A673 (cell line): ENCODE measurements around the gene RNF220.

Experiments
- EZH2 ChIP-seq: fragments of 200-600 bp; sonication (generic); IDR thresholded peaks from 2 replicates; pipeline ENCODE4 v1.6.1; 2017; ENCODE audit warnings: borderline replicate concordance, low read depth, mild to moderate bottlenecking, mixed read lengths, antibody characterized with exemption, low read length; ENCODE audit not compliant: poor library complexity, severe bottlenecking
- TF ChIP-seq, protein P1 (sequence below): fragments of 300-800, 200-600 bp; sonication (generic); conservative IDR thresholded peaks from 2 replicates; pipeline ENCODE4 v1.5.1; 2017; ENCODE audit warnings: low read depth, mild to moderate bottlenecking, antibody characterized with exemption, low read length, moderate library complexity, mixed read lengths

DNA sequence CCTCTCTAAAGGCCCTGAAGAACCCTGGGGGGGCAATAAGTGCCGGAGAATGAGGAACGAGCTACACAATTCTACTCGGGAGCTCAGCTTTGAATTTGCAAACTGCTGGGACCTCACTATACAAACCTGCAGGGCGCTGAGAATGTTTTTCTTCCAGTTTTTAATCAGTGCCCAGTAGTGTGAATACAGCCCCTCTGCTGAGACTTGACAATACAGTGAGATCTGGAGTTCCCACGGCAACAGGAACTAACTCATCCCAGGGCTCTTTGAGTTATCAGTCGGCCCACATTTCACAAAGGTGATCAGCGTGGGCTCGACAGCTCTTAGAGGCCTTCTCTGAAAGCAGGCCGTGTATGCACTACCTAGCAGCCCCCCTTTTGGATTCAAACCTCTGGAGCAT, 227.5 kb downstream of the RNF220 start:
- TF ChIP-seq, protein P1, sequence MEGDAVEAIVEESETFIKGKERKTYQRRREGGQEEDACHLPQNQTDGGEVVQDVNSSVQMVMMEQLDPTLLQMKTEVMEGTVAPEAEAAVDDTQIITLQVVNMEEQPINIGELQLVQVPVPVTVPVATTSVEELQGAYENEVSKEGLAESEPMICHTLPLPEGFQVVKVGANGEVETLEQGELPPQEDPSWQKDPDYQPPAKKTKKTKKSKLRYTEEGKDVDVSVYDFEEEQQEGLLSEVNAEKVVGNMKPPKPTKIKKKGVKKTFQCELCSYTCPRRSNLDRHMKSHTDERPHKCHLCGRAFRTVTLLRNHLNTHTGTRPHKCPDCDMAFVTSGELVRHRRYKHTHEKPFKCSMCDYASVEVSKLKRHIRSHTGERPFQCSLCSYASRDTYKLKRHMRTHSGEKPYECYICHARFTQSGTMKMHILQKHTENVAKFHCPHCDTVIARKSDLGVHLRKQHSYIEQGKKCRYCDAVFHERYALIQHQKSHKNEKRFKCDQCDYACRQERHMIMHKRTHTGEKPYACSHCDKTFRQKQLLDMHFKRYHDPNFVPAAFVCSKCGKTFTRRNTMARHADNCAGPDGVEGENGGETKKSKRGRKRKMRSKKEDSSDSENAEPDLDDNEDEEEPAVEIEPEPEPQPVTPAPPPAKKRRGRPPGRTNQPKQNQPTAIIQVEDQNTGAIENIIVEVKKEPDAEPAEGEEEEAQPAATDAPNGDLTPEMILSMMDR, result no peak
- TF ChIP-seq EZH2, result no peak
